HUES48 (cell line): Measurements from ENCODE around the gene CLDN4.
A peak's percentile ranks its signal among the peaks of the same experiment; 100 is the strongest.
"Not testable (repeated sequence)": the region's sequence is repeated elsewhere in the genome, so short reads cannot be mapped to it uniquely, and the experiment has no call there.

ENCODE experiments used
- H3K27ac ChIP-seq: one replicate; pipeline ENCODE4 v1.7.0; 2013; ENCODE audit warnings: low read depth, low read length, inconsistent platforms
- H3K27me3 ChIP-seq: 2 replicates; pipeline ENCODE4 v1.6.1; 2013; ENCODE audit warnings: mild to moderate bottlenecking, low read length; ENCODE audit not compliant: control insufficient read depth, insufficient read depth
- H3K36me3 ChIP-seq: 2 replicates; pipeline ENCODE4 v1.6.1; 2013; ENCODE audit warnings: low read length; ENCODE audit not compliant: control insufficient read depth, insufficient read depth
- H3K4me1 ChIP-seq: 2 replicates; pipeline ENCODE4 v1.6.1; 2013; ENCODE audit warnings: mild to moderate bottlenecking, low read length; ENCODE audit not compliant: control insufficient read depth, insufficient read depth
- H3K4me3 ChIP-seq: 2 replicates; pipeline ENCODE4 v1.5.1; 2013; ENCODE audit warnings: mild to moderate bottlenecking, low read depth, low read length
- H3K9ac ChIP-seq: 2 replicates; pipeline ENCODE4 v1.6.1; 2013; ENCODE audit warnings: mild to moderate bottlenecking, low read depth, low read length, moderate library complexity
- H3K9me3 ChIP-seq: 2 replicates; pipeline ENCODE4 v1.6.1; 2013; ENCODE audit warnings: low read length; ENCODE audit not compliant: control insufficient read depth, insufficient read depth

Gene CLDN4

GRCh38 chr7:73830681-73831583 is at the start of gene CLDN4:
Gene CLDN4 (plus strand): TSS chr7:73830996. CDS start chr7:73831202, 206 bp downstream.
- Histone ChIP-seq H3K4me1 (peaks cover 52% of the 10 kb centered on the region), H3K27me3 (no peaks in the 10 kb centered on the region), H3K9ac (0 out of 2 replicates have a peak within 1 kb of the TSS, but pooled peaks have one; percentile 18), H3K9me3 (no peaks in the 10 kb centered on the region), H3K27ac (peak within 1 kb of the TSS; percentile 74), H3K36me3 (no peaks in the 10 kb centered on the region), H3K4me3 (peak within 1 kb of the TSS; percentile 39; the same call in 1 of the 2 replicates)

GRCh38 chr7:73786588-73786987 is 44.2 kb upstream of the CLDN4 start:
- Histone ChIP-seq H3K27ac (no peak overlapping the region), H3K9ac (no peak overlapping the region), H3K27me3 (no peaks in the 10 kb centered on the region), H3K4me3 (no peak overlapping the region), H3K36me3 (no peaks in the 10 kb centered on the region), H3K4me1 (no peaks in the 10 kb centered on the region), H3K9me3 (peaks cover 10% of the 10 kb centered on the region; the same call in 1 of the 2 replicates)

- H3K9me3 ChIP-seq, H3K4me3 ChIP-seq: not testable (repeated sequence)
These were observed 43.1 kb upstream of the CLDN4 start for GRCh38 chr7:73787786-73788048.

DNA sequence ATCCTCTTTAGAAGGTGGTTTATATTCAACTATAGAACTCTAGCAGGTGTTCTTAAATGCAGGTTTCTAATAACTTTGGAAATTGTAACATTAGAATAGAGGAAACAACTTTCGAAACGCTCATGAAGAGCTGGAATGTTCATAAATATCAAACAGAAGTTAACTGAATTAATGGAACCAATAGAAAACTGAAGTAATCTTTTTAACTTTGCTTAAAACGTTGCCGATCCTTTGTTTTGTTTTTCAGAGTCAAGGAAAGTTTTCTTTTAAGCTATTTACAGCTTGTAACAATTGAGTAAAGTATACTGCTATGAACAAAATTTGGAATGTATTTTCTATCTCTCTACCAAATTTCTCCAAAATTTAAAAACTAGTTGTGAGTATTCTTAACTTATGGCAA is 41.7 kb upstream of the CLDN4 start:
- H3K27me3 ChIP-seq, result no peaks in the 10 kb centered on the region
- H3K4me1 ChIP-seq, result no peaks in the 10 kb centered on the region
- peaks cover 10% of the 10 kb centered on the region; the same call in 1 of the 2 replicates for H3K9me3 ChIP-seq
- H3K36me3 ChIP-seq, result no peaks in the 10 kb centered on the region
- H3K4me3 ChIP-seq, result no peak overlapping the region
- no peak overlapping the region for H3K27ac ChIP-seq
- no peak overlapping the region for H3K9ac ChIP-seq

More at GRCh38 chr7:73787786-73788048, 43.1 kb upstream of the CLDN4 start:
- H3K9ac ChIP-seq, H3K4me1 ChIP-seq, H3K27me3 ChIP-seq, H3K36me3 ChIP-seq, H3K27ac ChIP-seq: not testable (repeated sequence)

GRCh38 chr7:73791170-73791690 is 39.6 kb upstream of the CLDN4 start:
- H3K9ac ChIP-seq, H3K4me1 ChIP-seq: not testable (repeated sequence)

GRCh38 chr7:73795188-73795587 is 35.6 kb upstream of the CLDN4 start:
- H3K4me1 ChIP-seq, H3K9ac ChIP-seq, H3K36me3 ChIP-seq, H3K27me3 ChIP-seq, H3K27ac ChIP-seq, H3K4me3 ChIP-seq, H3K9me3 ChIP-seq: not testable (repeated sequence)

More at GRCh38 chr7:73791170-73791690, 39.6 kb upstream of the CLDN4 start:
- not testable (repeated sequence) for H3K4me3 ChIP-seq, H3K27ac ChIP-seq, H3K27me3 ChIP-seq, H3K9me3 ChIP-seq, H3K36me3 ChIP-seq

DNA sequence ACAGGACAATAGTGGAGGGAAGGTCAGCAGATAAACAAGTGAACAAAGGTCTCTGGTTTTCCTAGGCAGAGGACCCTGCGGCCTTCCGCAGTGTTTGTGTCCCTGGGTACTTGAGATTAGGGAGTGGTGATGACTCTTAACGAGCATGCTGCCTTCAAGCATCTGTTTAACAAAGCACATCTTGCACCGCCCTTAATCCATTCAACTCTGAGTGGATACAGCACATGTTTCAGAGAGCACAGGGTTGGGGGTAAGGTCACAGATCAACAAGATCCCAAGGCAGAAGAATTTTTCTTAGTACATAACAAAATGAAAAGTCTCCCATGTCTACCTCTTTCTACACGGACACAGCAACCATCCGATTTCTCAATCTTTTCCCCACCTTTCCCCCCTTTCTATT is 34.1 kb upstream of the CLDN4 start:
- H3K9me3 ChIP-seq, H3K27ac ChIP-seq, H3K4me3 ChIP-seq, H3K4me1 ChIP-seq, H3K27me3 ChIP-seq, H3K9ac ChIP-seq, H3K36me3 ChIP-seq: not testable (repeated sequence)

- not testable (repeated sequence) for H3K36me3 ChIP-seq, H3K27ac ChIP-seq, H3K4me1 ChIP-seq, H3K9ac ChIP-seq, H3K27me3 ChIP-seq, H3K9me3 ChIP-seq, H3K4me3 ChIP-seq
These were observed 33.6 kb upstream of the CLDN4 start for GRCh38 chr7:73797176-73797575.

GRCh38 chr7:73799282-73800141 is 31.3 kb upstream of the CLDN4 start:
- Histone ChIP-seq H3K36me3 (no peaks in the 10 kb centered on the region), H3K9ac (no peak overlapping the region), H3K27me3 (no peaks in the 10 kb centered on the region), H3K9me3 (no peaks in the 10 kb centered on the region; the same call in 1 of the 2 replicates), H3K27ac (no peak overlapping the region), H3K4me1 (no peaks in the 10 kb centered on the region), H3K4me3 (no peak overlapping the region)

DNA sequence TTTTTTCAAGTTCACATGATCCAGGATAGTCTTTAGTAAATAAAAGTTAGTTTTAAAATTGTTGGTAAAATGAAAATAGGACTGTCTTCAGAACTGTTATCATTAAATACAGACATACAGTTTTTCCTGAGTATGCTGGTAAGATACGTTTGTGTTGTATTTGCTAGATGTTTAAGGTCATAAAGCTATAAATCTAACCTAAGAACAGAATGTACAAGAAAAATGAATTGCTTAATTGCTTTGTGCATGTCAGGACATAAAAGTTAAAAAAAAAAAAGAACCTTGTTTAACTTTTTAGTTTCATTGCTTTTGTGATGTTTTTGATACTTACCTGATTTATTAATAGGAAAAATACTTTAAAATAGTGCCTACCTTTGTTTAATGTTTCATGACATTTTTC is 29.2 kb upstream of the CLDN4 start:
- Histone ChIP-seq H3K27me3 (no peaks in the 10 kb centered on the region), H3K27ac (no peak overlapping the region), H3K9me3 (no peaks in the 10 kb centered on the region; the same call in 1 of the 2 replicates), H3K4me1 (no peaks in the 10 kb centered on the region), H3K36me3 (no peaks in the 10 kb centered on the region), H3K9ac (no peak overlapping the region), H3K4me3 (no peak overlapping the region)

DNA sequence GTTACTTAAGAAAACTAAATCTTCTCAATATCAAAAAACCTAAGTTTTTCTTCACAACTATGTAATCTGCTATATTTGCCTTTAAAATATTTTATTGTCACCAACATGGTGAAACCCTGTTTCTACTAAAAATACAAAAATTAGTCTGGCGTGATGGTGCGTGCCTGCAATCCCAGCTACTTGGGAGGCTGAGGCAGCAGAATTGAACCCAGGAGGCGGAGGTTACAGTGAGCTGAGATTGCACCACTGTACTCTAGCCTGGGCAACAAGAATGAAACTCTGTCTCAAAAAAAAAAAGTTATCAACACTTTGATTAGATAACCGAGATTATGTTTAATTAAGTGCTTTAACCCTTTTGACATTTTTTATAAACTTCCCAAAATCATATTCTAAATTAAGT is 28.3 kb upstream of the CLDN4 start:
- no peak overlapping the region for H3K9ac ChIP-seq
- no peaks in the 10 kb centered on the region; the same call in 1 of the 2 replicates for H3K9me3 ChIP-seq
- no peaks in the 10 kb centered on the region for H3K4me1 ChIP-seq
- H3K27ac ChIP-seq, result no peak overlapping the region
- H3K27me3 ChIP-seq, result no peaks in the 10 kb centered on the region
- no peaks in the 10 kb centered on the region for H3K36me3 ChIP-seq
- H3K4me3 ChIP-seq, result no peak overlapping the region
